Panc1 (cell line): ENCODE results near the gene APOBEC3A. TPM values are rescaled to one million over a fixed set of nuclear protein-coding genes. Genes with fewer than 3 reads are reported as not detected.

Source experiments
- ATAC-seq: fragments of 200-7000 bp; cut with Tn5 transposase; 2 replicates; pipeline ENCODE4 v1.9.1; 2020; ENCODE audit warnings: mild to moderate bottlenecking, moderate library complexity
- BruUV-seq: library from RNA; stranded (reverse); fragments of 400-500 nt; replicated peaks from 2 replicates; lab custom pipeline; 2021; lab: Mats Ljungman, UMichigan
- CTCF ChIA-PET: fragments of 300-600 bp; sonication (Branson Sonifier 250); formaldehyde crosslinking; loops from one replicate; lab custom pipeline; 2022; ENCODE audit warnings: antibody characterized with exemption; lab: Charles Lee
- POLR2A ChIA-PET: fragments of 300-600 bp; sonication (Branson Sonifier 250); formaldehyde crosslinking; loops from one replicate; lab custom pipeline; 2022; ENCODE audit warnings: antibody characterized with exemption; lab: Charles Lee
- DNase-seq: peaks from one replicate; pipeline ENCODE4 v3.0.0-alpha.2; 2010; ENCODE audit warnings: low read depth, low spot score
- H3K27ac ChIP-seq: 2 replicates; pipeline ENCODE4 v1.5.1; 2011; ENCODE audit warnings: mild to moderate bottlenecking, low read length, inconsistent platforms
- H3K27me3 ChIP-seq: fragments of 200-500 bp; sonication (Bioruptor generic); 2 replicates; pipeline ENCODE4 v1.6.0; 2014; ENCODE audit warnings: low read length, inconsistent platforms; ENCODE audit not compliant: control insufficient read depth, insufficient read depth
- H3K36me3 ChIP-seq: fragments of 200-500 bp; sonication (Bioruptor generic); 2 replicates; pipeline ENCODE4 v1.5.1; 2014; ENCODE audit warnings: inconsistent platforms, mild to moderate bottlenecking, low read length, moderate library complexity; ENCODE audit not compliant: control insufficient read depth, insufficient read depth
- H3K4me1 ChIP-seq: 2 replicates; pipeline ENCODE4 v1.5.1; 2011; ENCODE audit warnings: inconsistent platforms, mild to moderate bottlenecking, low read length, moderate library complexity; ENCODE audit not compliant: control insufficient read depth, insufficient read depth
- H3K4me3 ChIP-seq, 2 experiments: 2 replicates each; pipeline ENCODE4 v1.5.1; 2011 to 2012; ENCODE audit warnings: low read depth in 2 of 2, low read length in 2 of 2, mild to moderate bottlenecking in 2 of 2, inconsistent platforms in 1 of 2, moderate library complexity in 1 of 2
- H3K9me3 ChIP-seq: fragments of 200-500 bp; sonication (Bioruptor generic); 2 replicates; pipeline ENCODE4 v1.5.1; 2014; ENCODE audit warnings: low read depth, mild to moderate bottlenecking, inconsistent platforms, low read length, moderate library complexity; ENCODE audit not compliant: control insufficient read depth, insufficient read depth
- CTCF ChIP-seq: fragments of 450-650 bp; IDR thresholded peaks from 2 replicates; pipeline ENCODE4 v1.5.1; 2017; ENCODE audit warnings: mild to moderate bottlenecking
- POLR2AphosphoS5 ChIP-seq: IDR thresholded peaks from 2 replicates; pipeline ENCODE4 v1.6.1; 2012; ENCODE audit warnings: mild to moderate bottlenecking, low read depth, low read length, moderate library complexity
- REST ChIP-seq, 2 experiments: IDR thresholded peaks; 2 replicates each; pipeline ENCODE4 v1.6.1; 2011 to 2012; ENCODE audit warnings: low read depth in 2 of 2, control low read depth in 1 of 2, low read length in 1 of 2, mild to moderate bottlenecking in 1 of 2, moderate library complexity in 1 of 2; ENCODE audit not compliant: insufficient read depth in 1 of 2
- SIN3A ChIP-seq: IDR thresholded peaks from 2 replicates; pipeline ENCODE4 v1.6.1; 2012; ENCODE audit warnings: low read depth, mild to moderate bottlenecking, low read length, moderate library complexity, borderline replicate concordance; ENCODE audit not compliant: insufficient read depth
- TCF7L2 ChIP-seq: IDR thresholded peaks from 2 replicates; pipeline ENCODE4 v1.6.1; 2011; ENCODE audit warnings: mild to moderate bottlenecking, low read depth, low read length, inconsistent platforms
- in situ Hi-C: cut with HindIII; loops from 2 replicates; pipeline ENCODE4 v1.10.0; 2016; ENCODE audit warnings: low sequenced_read_pairs, low pct_unique_long_range_greater_than_20kb
- intact Hi-C: fragments of 100-400 bp; cut with micrococcal nuclease; formaldehyde crosslinking; loops from one replicate; pipeline ENCODE4 v1.10.0; 2022; ENCODE audit not compliant: unreplicated experiment
- total RNA-seq: library from RNA; stranded (reverse); gene quantifications from one replicate; pipeline ENCODE4 v1.2.1, GENCODE V29; 2021; ENCODE audit not compliant: unreplicated experiment

The APOBEC3A gene
- total RNA-seq, 1 experiment from 2014 or later: not detected

- H3K27ac ChIP-seq: no peak overlapping the region
- intact Hi-C loops: no loop called here
- TF ChIP-seq TCF7L2 (no peak), CTCF (no peak), REST (IDR thresholded peaks at IDR 0.05; ENCODE audit: insufficient read depth in 1 of 2, low read depth in 2 of 2, low read length in 1 of 2) (no peak), SIN3A (no peak), POLR2AphosphoS5 (no peak)
- ATAC-seq: no peak
- ChIA-PET CTCF (no interaction called here), POLR2A (no interaction called here)
- no peaks in the 10 kb centered on the region for H3K4me1 ChIP-seq
- in situ Hi-C loops: no loop called here
- DNase-seq: no peak
- H3K36me3 ChIP-seq: no peaks in the 10 kb centered on the region
- H3K4me3 ChIP-seq: no peak overlapping the region
- BruUV-seq: no TSS peak
- H3K9me3 ChIP-seq: no peaks in the 10 kb centered on the region
- H3K27me3 ChIP-seq: no peaks in the 10 kb centered on the region
Measured at GRCh38 chr22:38937036-38937435, 20.4 kb upstream of the APOBEC3A start.

- Histone ChIP-seq H3K36me3 (no peaks in the 10 kb centered on the region), H3K4me3 (no peak overlapping the region), H3K9me3 (no peaks in the 10 kb centered on the region), H3K27me3 (no peaks in the 10 kb centered on the region), H3K4me1 (no peaks in the 10 kb centered on the region), H3K27ac (no peak overlapping the region)
- in situ Hi-C loops: no loop called here
- ATAC-seq: no peak
- no TSS peak for BruUV-seq
- CTCF ChIA-PET: no interaction called here
- TF ChIP-seq CTCF (no peak), REST (IDR thresholded peaks at IDR 0.05; ENCODE audit: insufficient read depth in 1 of 2, low read depth in 2 of 2, low read length in 1 of 2) (no peak), POLR2AphosphoS5 (no peak), SIN3A (no peak), TCF7L2 (no peak)
- DNase-seq: no peak
- POLR2A ChIA-PET: no interaction called here
- intact Hi-C loops: no loop called here
Measured at GRCh38 chr22:38937541-38937940, 19.9 kb upstream of the APOBEC3A start.
